HEK293T (cell line): Measurements from ENCODE around the gene NUDT6.

Source experiments
- ELF4 ChIP-seq: fragments of 450-650 bp; IDR thresholded peaks from 2 replicates; pipeline ENCODE4 v1.6.1; 2017; ENCODE audit warnings: antibody characterized with exemption
- HDGF ChIP-seq: fragments of 450-650 bp; IDR thresholded peaks from 2 replicates; pipeline ENCODE4 v1.6.1; 2017; ENCODE audit warnings: antibody characterized with exemption, borderline replicate concordance
- SUZ12 ChIP-seq: fragments of 450-650 bp; IDR thresholded peaks from 2 replicates; pipeline ENCODE4 v1.6.1; 2016; ENCODE audit warnings: mild to moderate bottlenecking
- ZNF384 ChIP-seq: fragments of 450-650 bp; IDR thresholded peaks from 2 replicates; pipeline ENCODE4 v1.6.1; 2016

DNA sequence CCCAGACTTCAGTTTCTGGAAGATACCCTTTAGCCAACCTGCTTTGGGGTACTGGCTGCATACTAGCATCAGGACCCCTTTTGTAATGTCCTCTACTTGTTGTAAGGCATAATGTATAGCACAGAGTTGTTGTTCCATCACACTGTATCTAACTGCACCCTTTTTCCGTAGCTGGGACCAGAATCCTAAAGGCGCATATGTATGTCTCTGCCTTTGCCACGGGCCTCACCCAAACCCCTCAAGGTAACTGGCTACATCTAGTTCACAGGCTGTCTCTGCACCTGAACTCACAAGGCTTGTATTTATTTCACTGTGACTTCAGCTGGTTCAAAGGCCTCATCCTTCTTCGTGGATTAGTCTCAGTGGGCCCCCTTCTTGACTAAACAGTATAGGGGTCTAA lies 29.6 kb upstream of the NUDT6 start:
- TF ChIP-seq SUZ12 (no peak), HDGF (no peak), ZNF384 (no peak), ELF4 (no peak)
